HG03439 (cell line): ENCODE results near the gene LCN2.

Experiments used
- ATAC-seq: cut with Tn5 transposase; IDR thresholded peaks from one replicate; pipeline ENCODE4 v1.9.1; 2021; ENCODE audit warnings: mild to moderate bottlenecking, moderate library complexity; ENCODE audit not compliant: unreplicated experiment

LCN2 gene

GRCh38 chr9:128190516-128191405 is 41.5 kb downstream of the LCN2 start:
- ATAC-seq, result no peak

GRCh38 chr9:128191406-128192046 is 42.3 kb downstream of the LCN2 start, which contains the start of gene CIZ1:
Gene CIZ1 (minus strand): TSS chr9:128191572. CDS start chr9:128190857, 715 bp downstream.
- peak; percentile 77 for ATAC-seq

DNA sequence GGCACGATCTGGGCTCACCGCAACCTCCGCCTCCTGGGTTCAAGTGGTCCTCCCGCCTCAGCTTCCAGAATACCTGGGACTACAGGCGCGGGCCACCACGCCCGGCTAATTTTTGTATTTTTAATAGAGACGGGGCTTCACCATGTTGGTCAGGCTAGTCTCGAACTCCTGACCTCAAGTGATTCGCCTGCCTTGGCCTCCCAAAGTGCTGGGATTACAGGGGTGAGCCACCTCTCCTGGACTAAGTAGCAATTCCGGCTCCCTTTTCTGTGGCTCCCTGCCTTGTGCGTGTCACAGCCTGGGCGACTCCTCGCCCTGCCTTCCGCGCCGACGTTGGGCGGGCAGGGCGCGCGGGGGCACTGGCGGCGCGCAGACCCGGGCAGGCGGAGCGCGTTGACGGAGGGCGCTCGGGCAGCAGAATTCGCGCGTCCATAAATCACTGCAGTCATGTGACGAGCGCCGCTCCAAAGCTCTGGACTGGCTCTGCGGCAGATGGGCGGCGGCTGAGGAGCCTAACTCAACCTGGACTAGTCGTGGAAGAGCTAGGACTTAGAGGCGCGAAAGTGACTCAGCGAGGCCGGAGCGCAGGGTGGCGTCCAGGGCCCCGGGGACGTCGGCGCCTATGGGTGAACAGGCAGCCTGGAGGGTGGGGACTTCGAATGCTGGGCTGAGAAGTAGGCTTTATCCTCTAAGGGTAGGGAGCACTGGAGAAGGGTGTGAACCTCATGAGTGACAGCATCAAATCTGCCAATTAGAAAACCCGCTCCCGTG is 43.5 kb downstream of the LCN2 start:
- peak; percentile 44 for ATAC-seq

- ATAC-seq, result no peak
These were observed 44.3 kb downstream of the LCN2 start for GRCh38 chr9:128193469-128194096.

DNA sequence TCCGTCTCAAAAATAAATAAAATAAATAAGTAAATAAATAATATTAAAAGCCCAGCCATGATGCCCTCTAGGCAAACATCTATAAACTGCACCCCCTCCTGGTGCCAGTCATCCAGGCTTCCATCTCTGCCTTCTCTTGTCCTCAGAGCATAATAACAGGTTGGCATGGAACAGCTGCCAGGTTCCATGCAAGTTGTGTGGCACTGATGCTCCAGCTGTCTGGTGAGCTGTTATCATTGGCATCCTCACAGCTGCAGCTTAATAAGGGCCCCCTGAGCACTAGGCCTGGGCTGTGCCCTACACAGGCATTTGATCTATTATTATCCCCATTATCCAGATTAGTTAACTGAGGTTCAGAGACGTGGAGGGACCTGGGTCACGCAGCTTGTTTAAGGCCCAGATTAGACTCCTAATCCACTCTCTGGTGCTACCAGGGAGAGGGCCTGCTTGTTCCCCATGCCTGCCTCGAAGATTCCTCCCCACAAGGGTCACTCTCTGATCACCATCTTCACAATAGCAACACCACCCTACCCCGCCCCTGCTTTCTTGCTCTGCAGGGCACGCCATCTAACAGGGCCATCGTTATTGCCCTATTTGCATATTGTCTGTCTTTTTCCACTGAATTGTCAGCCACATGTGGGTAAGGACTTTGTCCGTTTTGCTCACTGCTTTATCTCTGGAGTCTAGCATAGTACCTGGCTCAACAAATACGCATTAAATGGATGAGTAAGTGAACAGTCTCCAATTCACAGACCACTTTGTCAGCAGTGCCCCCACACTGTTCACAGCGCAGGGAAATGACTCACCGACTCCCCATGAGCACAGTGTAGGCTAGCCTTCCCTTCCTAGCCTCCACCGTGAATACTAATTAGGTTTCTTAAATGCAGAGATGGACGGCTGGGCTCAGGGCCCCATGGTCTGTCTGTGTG is 52.5 kb downstream of the LCN2 start:
- ATAC-seq, result no peak

GRCh38 chr9:128202648-128203023 is 53.4 kb downstream of the LCN2 start:
- no peak for ATAC-seq
